Stimulated activated CD8-positive, alpha-beta memory T cell treated with anti-CD3 and anti-CD28 coated beads, Interleukin-15, amount 100 ng/mL, for 4 hours (primary cell): Measurements from ENCODE around the gene DCUN1D4.

Experiments
- DNase-seq, 2 donors: peaks; one replicate each; pipeline ENCODE4 v3.0.0-alpha.2; 2020; ENCODE audit warnings: low read depth in 2 of 2

DCUN1D4 gene

GRCh38 chr4:51842554-51843308 is at the start of gene DCUN1D4:
DCUN1D4 (plus strand) TSS chr4:51843153; CDS start chr4:51843243, 90 bp downstream.
- DNase-seq = peak; percentile 96 to 98

- DNase-seq = no peak
These were observed 22.3 kb upstream of the DCUN1D4 start for GRCh38 chr4:51820443-51821234.

- no peak for DNase-seq
These were observed 17.6 kb upstream of the DCUN1D4 start for GRCh38 chr4:51825341-51825740.

- no peak for DNase-seq
These were observed 12.7 kb upstream of the DCUN1D4 start for GRCh38 chr4:51830156-51830720.

- peak in 1 of 2 donors; percentile 43 for DNase-seq
These were observed 11.8 kb upstream of the DCUN1D4 start for GRCh38 chr4:51831133-51831532.

DNA sequence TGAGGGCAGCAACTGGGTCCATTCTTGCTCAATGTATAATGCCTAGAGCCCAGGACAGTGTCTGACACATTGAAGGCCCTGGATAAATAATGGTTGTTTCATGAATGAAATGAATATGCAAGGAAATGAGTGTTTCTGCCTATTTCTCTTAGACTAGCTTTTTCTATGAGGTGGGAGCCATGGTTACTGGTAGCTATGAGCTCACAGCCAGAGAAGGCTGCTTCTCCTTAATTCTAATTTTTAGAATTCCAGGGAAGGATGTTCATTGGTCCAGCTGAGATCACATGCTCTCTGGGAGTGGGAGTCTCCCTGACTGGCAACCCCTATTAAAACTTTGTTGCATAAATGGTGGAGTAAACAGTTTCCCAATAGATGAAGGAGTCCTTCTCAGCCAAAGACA is 9.7 kb upstream of the DCUN1D4 start:
- no peak for DNase-seq

DNA sequence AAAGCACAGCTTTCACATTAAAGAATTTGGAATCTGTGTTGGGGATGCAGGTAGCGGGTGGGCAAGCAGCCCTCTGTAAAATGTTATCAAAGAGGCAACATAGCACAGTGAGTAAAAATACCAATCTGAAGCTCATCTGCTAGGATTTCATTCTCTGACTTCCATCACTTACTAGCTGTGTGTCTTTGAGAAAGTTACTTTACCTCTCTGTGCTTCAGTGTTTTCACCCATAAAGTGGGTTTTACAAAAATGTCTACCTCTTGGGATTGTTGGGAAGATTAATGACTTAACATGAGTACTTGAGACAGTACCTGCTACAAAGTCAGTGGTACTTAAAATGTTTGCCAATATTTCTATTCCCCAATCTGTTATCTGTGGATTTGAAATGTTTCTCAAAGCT is 7.9 kb upstream of the DCUN1D4 start:
- no peak for DNase-seq

- DNase-seq = no peak
These were observed 7.1 kb upstream of the DCUN1D4 start for GRCh38 chr4:51835855-51836254.

DNA sequence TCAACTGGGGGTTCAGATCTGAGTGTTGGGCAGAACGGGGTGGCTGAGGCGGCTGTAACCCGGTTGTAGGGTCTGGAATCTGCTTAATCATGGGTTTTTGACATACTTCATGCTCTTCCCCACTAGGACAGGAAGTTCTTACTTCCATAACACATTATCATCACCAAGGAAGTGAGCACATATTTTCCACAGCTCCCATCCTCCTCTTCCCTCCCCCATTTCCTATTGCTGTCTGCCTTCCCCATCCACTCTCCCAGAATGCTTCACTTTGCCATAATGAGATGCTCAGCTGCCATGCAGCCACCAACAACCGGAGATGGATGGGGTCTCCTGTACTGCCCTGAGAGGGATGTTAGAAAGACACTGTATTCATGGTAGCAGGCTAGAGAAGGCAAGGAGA is 6.4 kb upstream of the DCUN1D4 start:
- no peak for DNase-seq

GRCh38 chr4:51840781-51841180 is 2.2 kb upstream of the DCUN1D4 start:
- DNase-seq = no peak

- no peak for DNase-seq
These were observed 793 bp upstream of the DCUN1D4 start for GRCh38 chr4:51842167-51842553.

DNA sequence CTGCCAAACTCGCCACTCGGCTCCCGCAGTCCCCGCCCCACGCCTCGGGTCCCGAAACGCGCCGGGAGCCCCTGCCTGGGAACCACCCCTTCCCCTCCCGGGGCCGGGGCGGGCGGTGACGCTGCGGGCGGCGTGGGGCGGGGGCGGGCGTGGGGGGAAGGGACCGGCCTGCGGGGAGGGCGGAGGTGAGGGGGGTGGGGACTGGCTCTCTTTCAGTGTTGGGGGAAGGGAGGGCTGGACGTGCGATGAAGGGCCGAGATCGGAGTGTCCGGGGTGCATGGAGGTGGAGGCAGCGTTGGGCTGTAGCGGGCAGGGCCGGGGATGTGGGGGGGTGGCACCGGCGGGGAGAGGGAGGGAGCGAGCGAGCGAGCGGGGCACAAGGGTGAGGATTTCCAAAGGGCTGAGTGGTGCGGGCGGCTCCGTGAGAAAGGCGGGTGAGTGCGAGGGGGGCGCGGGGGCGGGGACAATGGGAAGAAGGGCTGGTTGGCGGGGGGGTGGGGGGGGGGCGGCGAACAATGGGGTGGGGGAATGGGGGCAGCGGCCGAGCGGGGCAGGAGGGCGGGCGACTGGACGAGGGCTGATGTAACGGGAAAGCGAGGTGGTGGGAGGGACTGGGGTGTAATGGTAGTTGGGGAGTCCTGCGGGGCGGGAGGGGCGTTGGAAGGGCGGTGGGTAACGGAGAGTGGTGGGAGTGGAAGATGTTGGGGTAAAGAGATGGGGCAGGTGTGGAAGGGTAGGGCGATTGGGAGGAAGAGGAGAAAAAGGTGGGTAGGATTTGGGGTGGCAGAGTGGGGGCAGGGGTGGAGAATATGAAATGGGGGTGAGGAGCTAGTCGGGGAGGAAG is 578 bp downstream of the DCUN1D4 start:
- peak; percentile 31 to 45 for DNase-seq

DNA sequence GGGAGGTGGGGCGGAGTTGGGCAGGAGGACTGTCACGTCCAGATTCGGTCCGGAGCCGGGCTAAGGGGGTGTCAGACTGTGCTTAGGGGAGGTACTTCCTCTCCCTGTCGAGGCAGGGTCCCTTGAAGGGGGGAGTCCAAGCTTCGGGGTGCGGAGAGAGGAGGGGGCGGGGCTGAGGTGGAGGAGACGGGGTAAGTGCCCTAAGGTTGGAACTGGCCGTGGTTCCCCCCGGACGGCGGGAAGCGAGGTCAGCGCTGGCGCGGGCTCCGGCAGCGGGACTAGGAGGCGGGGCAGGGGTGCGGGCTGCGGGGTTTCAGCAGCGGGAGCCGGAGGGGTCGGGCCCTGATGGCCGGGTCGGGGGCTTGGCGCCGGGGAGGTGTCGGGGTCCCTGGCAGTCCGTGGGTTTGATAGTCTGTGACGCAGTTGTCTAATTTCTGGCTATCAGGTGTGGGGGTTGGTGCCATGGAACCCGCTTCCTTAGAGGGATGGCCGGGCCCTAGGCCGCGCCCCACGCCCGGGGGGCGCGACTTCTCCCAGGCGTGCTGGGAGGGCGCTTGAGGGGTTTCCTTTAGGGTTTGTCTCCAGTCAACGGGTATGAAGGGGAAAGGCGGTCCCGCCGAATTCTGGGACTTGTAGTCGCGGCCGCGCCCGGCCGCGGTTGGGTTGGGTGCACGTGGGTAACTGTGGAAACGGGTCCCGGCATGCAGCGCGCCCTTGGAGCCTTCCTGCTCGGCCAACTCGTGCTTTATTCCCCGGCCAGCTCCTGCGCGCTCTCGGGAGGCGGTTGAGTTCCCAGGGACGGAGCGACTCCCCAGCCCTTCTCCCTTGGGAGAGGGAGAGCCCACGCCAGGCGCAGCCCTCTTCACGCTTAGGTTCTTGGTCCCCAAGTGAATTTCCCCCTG is 1.5 kb downstream of the DCUN1D4 start:
- peak; percentile 55 to 68 for DNase-seq

GRCh38 chr4:51845055-51845426 is 2.1 kb downstream of the DCUN1D4 start:
- DNase-seq = no peak

DNA sequence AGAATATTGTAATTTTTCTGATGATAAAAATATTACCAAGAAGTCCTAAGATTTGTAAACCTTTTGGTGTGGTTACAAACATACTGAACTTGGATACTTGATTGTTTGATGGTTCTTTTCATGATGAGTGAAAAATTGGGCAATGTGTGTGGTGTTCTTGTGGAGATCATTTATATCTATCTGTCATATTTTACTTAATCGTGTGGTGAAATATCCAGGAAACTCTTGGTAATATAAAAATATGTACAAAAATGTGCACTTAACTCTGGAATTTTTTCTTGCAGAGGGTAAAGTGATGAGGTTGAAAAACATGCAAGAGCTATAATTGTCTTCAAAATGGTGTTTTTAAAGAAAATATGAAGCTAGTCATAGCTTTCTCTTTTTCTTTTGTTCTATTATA is 2.8 kb downstream of the DCUN1D4 start:
- no peak for DNase-seq

- no peak for DNase-seq
These were observed 6.5 kb downstream of the DCUN1D4 start for GRCh38 chr4:51849430-51849829.

GRCh38 chr4:51850294-51850693 is 7.3 kb downstream of the DCUN1D4 start:
- no peak for DNase-seq

- DNase-seq = no peak
These were observed 8.4 kb downstream of the DCUN1D4 start for GRCh38 chr4:51851090-51851936.

GRCh38 chr4:51851937-51852290 is 9.0 kb downstream of the DCUN1D4 start:
- DNase-seq = no peak
